ENCODE data around the gene TANGO6.

DNA sequence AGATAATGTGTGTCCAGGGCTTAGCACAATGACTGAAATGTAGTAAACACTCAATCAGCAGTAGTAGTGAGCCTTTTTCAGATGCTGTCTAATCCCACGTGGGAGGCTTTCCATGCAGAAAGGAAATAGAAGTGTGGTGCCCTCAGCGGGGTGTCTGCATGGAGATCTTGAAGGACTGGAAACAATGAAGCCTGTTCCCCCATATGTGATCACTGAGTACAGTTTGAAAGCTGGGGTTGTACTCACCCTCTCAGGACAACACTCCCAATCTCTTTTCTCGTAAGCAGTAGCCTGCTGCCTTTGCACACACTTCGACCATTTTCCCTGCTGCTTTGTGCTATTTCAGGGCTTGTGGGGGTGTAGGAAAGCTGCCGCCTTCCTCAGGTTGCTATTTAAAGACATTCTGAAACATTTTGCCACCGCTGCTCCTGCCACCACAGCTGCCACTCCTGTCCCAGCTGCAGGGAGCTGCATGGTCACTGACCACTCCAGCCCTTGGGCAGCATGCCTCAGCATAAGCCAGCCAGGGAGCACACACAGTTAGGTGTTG lies 221.5 kb downstream of the TANGO6 start:
- TF ChIP-seq CTCF (IDR thresholded peaks at IDR 0.05) (no peak), ZFX (IDR thresholded peaks at IDR 0.05; ENCODE audit: borderline replicate concordance) (no peak)
